Colonic mucosa (tissue), 4 donors: ENCODE measurements around the gene FBN1. TPM values are rescaled to one million over a fixed set of nuclear protein-coding genes. Genes with fewer than 3 reads are reported as not detected.
A peak's percentile ranks its signal among the peaks of the same experiment; 100 is the strongest.

Experiments
- DNase-seq: peaks from one replicate; pipeline ENCODE4 v3.0.0-alpha.2; 2020
- H3K27ac ChIP-seq: fragments of 200-600 bp; one replicate; pipeline ENCODE4 v1.8.0; 2021
- H3K27me3 ChIP-seq: fragments of 200-600 bp; one replicate; pipeline ENCODE4 v1.8.0; 2021
- H3K36me3 ChIP-seq: fragments of 200-600 bp; one replicate; pipeline ENCODE4 v1.8.0; 2021
- H3K4me1 ChIP-seq: fragments of 200-600 bp; one replicate; pipeline ENCODE4 v1.8.0; 2021; ENCODE audit warnings: mild to moderate bottlenecking
- H3K4me3 ChIP-seq: fragments of 200-600 bp; one replicate; pipeline ENCODE4 v1.8.0; 2021
- H3K9ac ChIP-seq, 2 donors: one replicate each; pipeline ENCODE4 v1.7.0; 2013; ENCODE audit warnings: control low read depth in 2 of 2, low read depth in 2 of 2, low read length in 2 of 2
- H3K9me3 ChIP-seq: fragments of 200-600 bp; one replicate; pipeline ENCODE4 v1.8.0; 2021
- CTCF ChIP-seq: fragments of 200-600 bp; IDR thresholded peaks from one replicate; pipeline ENCODE4 v1.8.0; 2022; ENCODE audit warnings: antibody characterized with exemption, mild to moderate bottlenecking
- intact Hi-C: fragments of 100-400 bp; cut with DNase I; formaldehyde crosslinking; loops from one replicate; pipeline ENCODE4 v1.14.1; 2022
- total RNA-seq, 2 donors: library from RNA; stranded (reverse); fragmentation: NEBNext Ultra II Directional in 1 of 2; extraction: Animal tissue kit (Norgen Biotek cat#: 25700) in 1 of 2; gene quantifications; one replicate each; pipeline ENCODE4 v1.2.1, GENCODE V29; 2021
- donor health status: healthy.
- donor health status: DM: no; HTN: no; CAD: no.
- donor health status: DM: no; HTN: no; CAD: no.

The FBN1 gene
- total RNA-seq, result 10 to 100 TPM in 1 of 2 donors, 1 to 10 TPM in 1; 6.6 to 19.5 TPM

DNA sequence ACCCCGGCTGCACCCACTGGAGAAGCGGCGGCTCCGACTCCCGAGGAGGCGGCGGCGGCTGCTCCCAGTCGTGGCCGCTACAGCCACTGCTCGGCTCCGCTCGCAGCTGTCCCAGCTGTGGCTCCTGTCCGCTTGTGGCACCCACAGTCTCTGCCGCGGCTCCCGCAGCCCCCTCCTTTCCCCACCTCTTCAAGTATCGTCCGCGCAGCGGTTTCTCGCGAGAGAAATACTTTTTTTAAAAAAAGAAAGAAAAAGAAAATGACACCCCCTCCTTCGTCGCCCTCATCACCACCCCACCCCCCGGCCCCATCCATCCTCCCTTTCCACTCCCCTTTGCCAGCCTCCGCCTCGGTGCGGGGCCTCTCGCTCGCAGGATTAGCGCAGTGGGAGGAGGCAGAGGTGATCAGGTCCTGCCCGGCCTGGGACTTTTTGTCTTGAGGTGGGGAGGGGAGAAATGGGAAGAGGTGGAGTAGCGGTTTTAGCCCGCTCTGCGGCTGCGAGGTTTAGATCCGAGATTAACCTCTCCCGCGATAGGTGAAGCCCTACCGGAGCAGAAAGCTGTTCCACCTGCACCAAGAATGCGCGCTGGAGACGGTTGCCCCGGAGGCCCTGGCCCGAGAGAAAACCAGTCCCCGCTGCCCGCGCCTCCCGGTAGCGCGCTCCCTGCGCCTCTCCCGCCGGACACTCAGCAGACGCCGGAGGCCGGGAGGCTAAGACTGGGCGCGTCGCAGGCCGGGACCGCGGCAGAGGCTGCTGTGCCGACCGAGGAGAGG lies at the start of gene FBN1:
Gene FBN1, minus strand, starts transcription at position 152 of the 773 bp plus-strand sequence. CDS start 940 bp downstream, outside the sequence.
- no peak for TF ChIP-seq CTCF
- H3K4me3 ChIP-seq, result peak within 1 kb of the TSS; percentile 48
- H3K4me1 ChIP-seq, result no peaks in the 10 kb centered on the region
- H3K9me3 ChIP-seq, result no peaks in the 10 kb centered on the region
- peak within 1 kb of the TSS; percentile 30 to 76 for H3K9ac ChIP-seq
- intact Hi-C loops, result no loop called here
- DNase-seq, result peak; percentile 47
- peaks cover 19% of the 10 kb centered on the region for H3K27me3 ChIP-seq
- H3K36me3 ChIP-seq, result no peaks in the 10 kb centered on the region
- peak within 1 kb of the TSS; percentile 71 for H3K27ac ChIP-seq

DNA sequence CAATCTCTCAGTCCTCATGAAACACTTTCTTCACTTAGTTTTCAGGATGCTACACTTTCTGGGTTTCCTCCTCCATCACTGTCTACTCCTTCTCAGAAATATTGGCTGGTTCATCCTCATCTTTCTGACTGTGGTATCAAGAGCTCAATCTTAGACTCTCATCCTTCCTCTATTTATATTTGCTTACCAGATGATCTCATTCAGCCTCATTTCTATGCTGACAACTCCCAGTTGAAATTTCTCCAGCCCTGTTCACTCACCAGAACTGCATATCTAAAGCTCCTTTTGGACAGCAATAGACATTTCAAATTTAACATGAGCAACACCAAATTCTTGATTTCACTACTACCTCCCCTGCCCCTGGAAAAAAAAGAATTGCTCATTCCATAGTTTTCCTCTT lies 48.0 kb upstream of the FBN1 start:
- intact Hi-C loops, result no loop called here
- Histone ChIP-seq H3K27ac (no peak overlapping the region), H3K27me3 (no peaks in the 10 kb centered on the region), H3K4me3 (no peak overlapping the region), H3K36me3 (no peaks in the 10 kb centered on the region), H3K9ac (no peak overlapping the region), H3K4me1 (no peaks in the 10 kb centered on the region), H3K9me3 (no peaks in the 10 kb centered on the region)
- DNase-seq, result no peak
- no peak for TF ChIP-seq CTCF

- intact Hi-C loops, result no loop called here
- H3K9me3 ChIP-seq, result no peaks in the 10 kb centered on the region
- no peak for DNase-seq
- H3K9ac ChIP-seq, result no peak overlapping the region
- H3K36me3 ChIP-seq, result no peaks in the 10 kb centered on the region
- no peak for TF ChIP-seq CTCF
- H3K4me1 ChIP-seq, result no peaks in the 10 kb centered on the region
- no peak overlapping the region for H3K27ac ChIP-seq
- H3K4me3 ChIP-seq, result no peak overlapping the region
- no peaks in the 10 kb centered on the region for H3K27me3 ChIP-seq
Observed at GRCh38 chr15:48688493-48688892, 43.0 kb upstream of the FBN1 start.

GRCh38 chr15:48683991-48684765 lies 38.7 kb upstream of the FBN1 start:
- Histone ChIP-seq H3K9ac (no peak overlapping the region), H3K9me3 (no peaks in the 10 kb centered on the region)
- intact Hi-C loops, result no loop called here

More at GRCh38 chr15:48683991-48684765, 38.7 kb upstream of the FBN1 start:
- Histone ChIP-seq H3K4me1 (no peaks in the 10 kb centered on the region), H3K4me3 (no peak overlapping the region), H3K27ac (no peak overlapping the region), H3K27me3 (no peaks in the 10 kb centered on the region), H3K36me3 (no peaks in the 10 kb centered on the region)
- no peak for DNase-seq
- TF ChIP-seq CTCF, result no peak
